ENCODE data around the gene CPSF4.
A peak's percentile ranks its signal among the peaks of the same experiment; 100 is the strongest.

CPSF4 gene

GRCh38 chr7:99504603-99505323 lies 66.0 kb downstream of the CPSF4 start, which contains the start of gene ZKSCAN5:
ZKSCAN5 (plus strand) TSS chr7:99504662; CDS start chr7:99506045, 1,383 bp downstream.
- DNase-seq (ENCODE audit: low spot score) = peak; percentile 91
- no peak for TF ChIP-seq CTCF (IDR thresholded peaks at IDR 0.05; ENCODE audit: extremely low read depth, missing control alignments)

- TF ChIP-seq CTCF (IDR thresholded peaks at IDR 0.05; ENCODE audit: extremely low read depth, missing control alignments) = no peak
- DNase-seq (ENCODE audit: low spot score) = no peak
Measured at GRCh38 chr7:99505324-99505662, 66.5 kb downstream of the CPSF4 start.
